Testis (tissue), 2 donors: ENCODE data around the gene AKNAD1.

ENCODE experiments used
- POLR2A ChIP-seq: fragments of 450-650 bp; IDR thresholded peaks from one replicate; pipeline ENCODE4 v1.6.1; 2017; ENCODE audit warnings: antibody characterized with exemption, mild to moderate bottlenecking, moderate library complexity
- TF ChIP-seq, protein P1 (sequence below), 3 experiments: fragments of 450-650 bp in 2 of 3; fragments of 200-600 bp in 1 of 3; sonication (generic) in 1 of 3; IDR thresholded peaks; one replicate each; pipeline ENCODE4 v1.5.1; 2016 to 2019; ENCODE audit warnings: antibody characterized with exemption in 3 of 3, mild to moderate bottlenecking in 2 of 3, moderate library complexity in 1 of 3

DNA sequence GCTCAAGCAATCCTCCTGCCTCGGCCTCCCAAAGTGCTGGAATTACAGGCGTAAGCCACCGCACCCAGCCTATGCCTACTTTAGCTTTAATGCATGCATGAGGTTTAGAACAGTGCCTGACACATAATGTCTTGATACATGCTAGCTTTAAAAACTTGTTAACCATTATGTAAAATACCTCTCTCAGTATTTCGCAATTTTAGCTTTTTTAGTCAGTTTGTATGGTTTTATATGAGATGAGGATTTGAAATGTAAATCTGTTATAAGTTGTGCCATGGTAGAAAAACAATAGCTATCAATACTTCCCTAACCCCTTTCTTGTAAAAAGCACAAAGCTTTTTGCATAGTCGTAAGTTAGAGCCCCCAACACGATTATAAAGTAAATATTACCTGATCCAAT is 4.7 kb upstream of the AKNAD1 start:
- TF ChIP-seq, protein P1, sequence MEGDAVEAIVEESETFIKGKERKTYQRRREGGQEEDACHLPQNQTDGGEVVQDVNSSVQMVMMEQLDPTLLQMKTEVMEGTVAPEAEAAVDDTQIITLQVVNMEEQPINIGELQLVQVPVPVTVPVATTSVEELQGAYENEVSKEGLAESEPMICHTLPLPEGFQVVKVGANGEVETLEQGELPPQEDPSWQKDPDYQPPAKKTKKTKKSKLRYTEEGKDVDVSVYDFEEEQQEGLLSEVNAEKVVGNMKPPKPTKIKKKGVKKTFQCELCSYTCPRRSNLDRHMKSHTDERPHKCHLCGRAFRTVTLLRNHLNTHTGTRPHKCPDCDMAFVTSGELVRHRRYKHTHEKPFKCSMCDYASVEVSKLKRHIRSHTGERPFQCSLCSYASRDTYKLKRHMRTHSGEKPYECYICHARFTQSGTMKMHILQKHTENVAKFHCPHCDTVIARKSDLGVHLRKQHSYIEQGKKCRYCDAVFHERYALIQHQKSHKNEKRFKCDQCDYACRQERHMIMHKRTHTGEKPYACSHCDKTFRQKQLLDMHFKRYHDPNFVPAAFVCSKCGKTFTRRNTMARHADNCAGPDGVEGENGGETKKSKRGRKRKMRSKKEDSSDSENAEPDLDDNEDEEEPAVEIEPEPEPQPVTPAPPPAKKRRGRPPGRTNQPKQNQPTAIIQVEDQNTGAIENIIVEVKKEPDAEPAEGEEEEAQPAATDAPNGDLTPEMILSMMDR (IDR thresholded peaks at IDR 0.05), result no peak
- no peak for TF ChIP-seq POLR2A
